GM18502 (cell line): Measurements from ENCODE around the gene SMARCA2.

Source experiments
- ATAC-seq: cut with Tn5 transposase; IDR thresholded peaks from one replicate; pipeline ENCODE4 v1.9.1; 2021; ENCODE audit warnings: mild to moderate bottlenecking; ENCODE audit not compliant: unreplicated experiment, poor library complexity

The SMARCA2 gene

DNA sequence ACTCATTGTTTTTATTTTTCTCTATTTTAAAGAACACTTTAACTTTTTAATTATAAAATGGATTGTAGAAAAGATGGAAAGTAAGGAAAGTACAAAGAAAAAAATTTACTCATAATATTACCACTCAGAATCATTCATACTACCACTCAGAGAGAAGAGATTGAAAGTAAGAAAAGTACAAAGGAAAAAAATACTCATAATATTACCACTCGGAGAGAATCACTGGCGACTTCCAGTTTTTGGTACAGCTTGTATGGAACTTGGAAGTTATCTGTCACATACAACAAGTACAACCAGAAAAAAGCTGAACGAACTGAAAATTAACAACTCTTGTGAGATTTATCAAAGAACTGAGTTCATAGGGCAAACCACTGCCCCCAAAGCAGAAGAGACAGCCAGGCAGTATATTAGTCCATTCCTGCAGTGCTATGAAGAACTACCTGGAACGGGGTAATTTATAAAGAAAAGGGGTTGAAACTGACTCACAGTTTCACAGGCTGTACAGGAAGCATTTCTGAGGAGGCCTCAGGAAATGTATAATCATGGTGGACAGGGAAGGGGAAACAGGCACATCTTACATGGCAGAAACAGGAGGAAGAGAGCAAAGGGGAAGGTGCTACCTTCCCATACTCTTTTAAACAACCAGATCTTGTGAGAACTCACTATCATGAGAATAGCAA is 183.9 kb downstream of the SMARCA2 start:
- no peak for ATAC-seq

DNA sequence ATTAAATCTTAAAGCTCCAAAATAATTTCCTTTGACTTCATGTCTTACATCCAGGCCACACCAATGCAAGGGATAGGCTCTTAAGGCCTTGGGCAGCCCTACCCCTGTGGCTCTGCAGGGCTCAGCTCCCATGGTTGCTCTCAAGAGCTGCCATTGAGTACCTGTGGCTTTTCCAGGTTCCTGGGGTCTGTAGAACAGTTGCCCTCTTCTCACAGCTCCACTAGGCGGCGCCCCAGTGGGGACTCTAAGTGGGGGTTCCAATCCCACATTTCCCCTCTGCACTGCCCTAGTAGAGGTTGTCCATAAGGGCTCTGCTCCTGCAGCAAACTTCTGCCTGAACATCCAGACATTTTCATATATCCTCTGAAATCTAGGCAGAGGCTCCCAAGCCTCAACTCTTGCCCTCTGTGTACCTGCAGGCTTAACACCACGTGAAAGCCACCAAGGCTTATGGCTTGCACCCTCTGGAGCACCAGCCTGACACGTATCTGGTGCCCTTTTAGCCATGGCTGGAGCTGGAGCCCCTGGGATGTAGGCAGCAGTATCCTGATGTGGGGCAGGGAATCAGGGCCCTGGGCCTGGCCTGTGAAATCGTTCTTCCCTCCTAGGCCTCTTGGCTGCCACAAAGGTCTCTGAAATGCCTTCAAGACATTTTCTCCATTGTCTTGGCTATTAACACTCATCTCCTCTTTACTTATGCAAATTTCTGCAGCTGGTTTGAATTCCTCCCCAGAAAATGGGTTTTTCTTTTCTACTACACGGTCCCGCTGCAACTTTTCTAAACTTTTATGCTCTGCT is 185.1 kb downstream of the SMARCA2 start:
- ATAC-seq: no peak

- ATAC-seq: no peak
Measured at GRCh38 chr9:2208465-2208864, 193.3 kb downstream of the SMARCA2 start.

GRCh38 chr9:2208991-2209390 is 193.8 kb downstream of the SMARCA2 start:
- peak; percentile 36 for ATAC-seq

DNA sequence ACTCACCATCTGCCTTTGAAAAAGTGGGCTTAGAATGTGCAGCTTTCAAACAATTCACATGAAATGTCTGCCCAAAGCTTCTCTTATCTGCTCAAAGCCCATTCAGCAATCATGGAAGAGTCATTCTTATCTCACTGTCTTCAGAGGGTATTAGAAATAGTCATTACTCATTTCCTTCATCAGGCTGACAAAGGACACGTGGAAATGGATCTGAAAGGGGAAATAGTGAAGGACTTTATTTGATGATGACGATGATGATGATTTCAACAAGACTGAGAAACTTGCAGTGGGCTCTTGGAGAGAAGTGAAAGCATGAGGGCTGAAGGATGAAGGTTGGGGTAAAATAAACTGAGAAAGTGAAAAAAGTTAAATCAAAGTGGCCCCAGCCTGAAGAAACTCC is 194.3 kb downstream of the SMARCA2 start:
- peak; percentile 73 for ATAC-seq

DNA sequence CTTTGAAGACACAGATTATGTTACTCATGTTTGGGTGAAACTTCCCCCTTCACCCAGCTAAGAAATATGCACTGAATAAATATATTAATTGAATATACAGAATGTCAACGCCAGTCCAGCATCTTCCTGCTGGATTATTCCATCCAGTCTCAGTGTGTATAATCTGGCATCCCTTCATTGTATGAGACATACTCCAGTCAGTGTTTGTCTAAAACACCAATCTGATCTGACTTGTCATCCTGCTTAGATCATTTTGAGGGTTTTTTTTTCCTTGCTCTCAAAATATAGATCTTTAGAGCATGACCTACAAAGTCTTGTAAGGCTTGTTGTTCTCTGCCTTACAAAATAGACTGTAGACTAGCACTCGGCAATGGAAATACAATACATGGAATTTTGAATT is 195.1 kb downstream of the SMARCA2 start:
- ATAC-seq: no peak

- ATAC-seq: no peak
Measured at GRCh38 chr9:2213830-2214468, 198.8 kb downstream of the SMARCA2 start.

DNA sequence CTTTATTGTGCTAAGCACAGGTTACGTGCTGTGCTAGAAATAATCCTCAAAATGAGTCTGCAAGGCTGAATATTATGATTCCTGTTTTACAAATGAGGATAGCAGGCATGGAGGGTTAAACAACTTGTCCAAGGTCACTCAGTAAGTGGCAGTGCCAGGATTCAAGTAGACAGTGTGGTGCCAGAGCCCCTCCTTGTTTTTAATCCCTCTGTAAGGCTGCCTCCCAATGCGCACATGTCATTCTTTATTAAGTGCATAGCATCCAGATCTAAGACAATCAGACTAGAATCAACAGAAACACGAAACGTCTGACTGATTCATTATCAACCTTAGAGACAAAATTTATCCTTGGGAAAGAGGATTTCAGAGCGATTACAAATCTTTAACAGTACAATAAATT is 199.6 kb downstream of the SMARCA2 start:
- ATAC-seq: no peak

DNA sequence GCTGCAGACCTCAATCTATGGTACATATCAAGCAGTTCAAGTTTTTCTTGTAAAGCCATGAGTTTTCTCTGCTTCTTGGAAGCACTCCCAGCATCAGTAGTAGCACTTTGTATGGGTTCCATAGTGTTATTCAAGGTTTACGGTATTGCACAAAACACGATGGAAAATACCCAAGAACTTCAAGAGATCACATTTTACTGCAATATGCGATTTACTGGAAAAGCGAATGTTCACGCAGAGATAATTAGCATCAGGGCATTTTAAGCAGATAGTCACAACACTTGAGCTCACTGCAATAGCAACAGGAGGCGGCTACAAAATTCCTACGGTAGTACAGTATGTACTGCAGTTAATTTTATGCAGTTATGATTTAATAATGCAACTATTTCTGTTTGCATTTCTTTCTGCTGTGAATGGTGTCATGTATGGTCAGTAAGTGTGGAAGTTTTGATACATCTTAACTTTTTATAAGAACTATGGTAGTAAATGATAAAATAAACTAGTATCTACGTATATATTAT is 200.8 kb downstream of the SMARCA2 start:
- no peak for ATAC-seq

GRCh38 chr9:2216591-2216990 is 201.4 kb downstream of the SMARCA2 start:
- ATAC-seq: no peak

GRCh38 chr9:2217540-2217939 is 202.4 kb downstream of the SMARCA2 start:
- no peak for ATAC-seq

DNA sequence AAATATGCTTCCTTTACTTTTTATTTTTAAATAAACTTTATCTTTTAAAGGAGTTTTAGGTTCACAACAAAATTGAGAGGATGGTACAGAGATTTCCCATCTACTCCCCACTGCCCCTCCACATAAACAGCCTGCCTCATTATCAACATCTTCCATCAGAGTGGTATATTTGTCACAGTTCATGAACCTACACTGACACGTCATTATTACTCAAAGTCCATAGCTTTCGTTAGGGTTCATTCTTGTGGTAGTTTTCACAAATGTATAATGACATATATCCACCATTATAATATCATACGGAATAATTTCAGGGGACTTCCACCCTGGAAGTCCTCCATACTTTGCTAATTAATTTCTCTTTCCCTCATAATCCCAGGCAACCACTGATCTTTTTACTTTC is 204.9 kb downstream of the SMARCA2 start:
- no peak for ATAC-seq

DNA sequence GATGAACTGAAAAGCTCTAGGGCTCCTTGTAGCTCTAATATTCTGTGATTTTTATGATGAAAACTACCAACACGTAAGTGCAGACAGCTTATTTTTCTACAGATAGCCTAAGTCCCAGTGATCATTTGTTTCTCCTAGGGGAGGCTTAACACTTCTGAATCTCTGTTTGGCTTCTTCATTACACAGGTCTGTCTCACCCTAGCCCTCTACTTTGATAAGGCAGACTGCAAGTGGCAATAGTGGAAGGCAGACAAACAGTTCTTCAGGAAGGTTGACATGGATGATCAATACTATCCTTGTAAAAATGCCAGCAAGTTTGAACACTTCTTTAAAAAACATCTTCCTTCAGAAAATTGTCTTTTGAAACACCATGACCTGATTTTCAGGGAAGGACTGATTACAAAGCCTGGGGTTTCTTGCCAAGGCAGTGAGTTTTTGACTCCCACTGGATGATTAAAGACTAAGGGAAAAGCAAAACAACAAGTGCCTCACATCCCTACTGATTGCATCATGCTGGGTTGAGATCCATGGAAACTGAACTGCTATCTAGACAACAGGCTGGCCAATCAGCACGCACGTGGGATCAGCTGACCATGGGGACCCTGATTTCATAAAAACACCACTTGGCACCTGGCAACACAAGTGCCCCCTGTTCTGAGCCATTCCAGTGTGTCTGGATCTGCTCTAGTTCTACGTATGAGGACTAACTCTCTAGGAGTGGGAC is 212.2 kb downstream of the SMARCA2 start:
- ATAC-seq: no peak

DNA sequence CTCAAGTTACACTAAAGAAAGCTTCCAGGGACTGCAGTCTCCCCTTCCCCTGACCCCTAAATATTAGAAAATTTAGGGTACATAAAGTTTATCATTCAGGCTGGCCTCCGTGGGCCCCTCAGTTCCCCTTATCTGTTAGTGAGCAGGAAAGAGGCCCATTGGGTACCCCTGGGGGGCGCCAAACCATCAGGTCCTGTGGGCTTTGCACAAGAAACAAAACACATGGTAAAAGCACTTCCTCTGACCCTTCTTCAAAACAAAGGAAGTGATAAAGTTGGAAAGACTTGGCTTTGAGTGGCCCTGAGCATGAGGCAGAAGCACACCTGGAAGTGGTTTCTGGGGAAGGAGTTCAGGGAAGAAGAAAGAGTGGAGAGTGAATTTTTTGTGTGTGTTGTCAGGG is 213.0 kb downstream of the SMARCA2 start:
- no peak for ATAC-seq

DNA sequence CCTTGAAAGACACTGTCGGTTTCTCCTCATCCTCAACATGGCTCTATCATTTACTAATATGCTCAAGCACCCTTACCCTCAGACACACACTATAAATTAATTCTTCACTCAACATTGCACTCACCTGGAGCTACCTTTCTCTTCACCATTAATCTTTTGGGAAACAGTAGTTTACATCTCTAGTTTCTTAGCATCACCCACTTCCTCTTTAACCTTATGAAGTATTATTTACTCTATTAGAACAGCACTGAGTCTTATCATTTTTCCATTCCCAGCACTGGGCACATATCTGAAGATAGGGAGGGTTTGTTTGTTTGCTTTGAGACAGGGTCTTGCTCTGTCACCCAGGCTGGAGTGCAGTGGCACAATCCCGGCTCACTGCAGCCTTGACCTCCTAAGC is 213.5 kb downstream of the SMARCA2 start:
- peak; percentile 15 for ATAC-seq

- ATAC-seq: peak; percentile 78
Measured at GRCh38 chr9:2229109-2229721, 214.1 kb downstream of the SMARCA2 start.

GRCh38 chr9:2230362-2230761 is 215.2 kb downstream of the SMARCA2 start:
- no peak for ATAC-seq

- no peak for ATAC-seq
Measured at GRCh38 chr9:2231101-2231500, 216.0 kb downstream of the SMARCA2 start.

- no peak for ATAC-seq
Measured at GRCh38 chr9:2231829-2232228, 216.7 kb downstream of the SMARCA2 start.

DNA sequence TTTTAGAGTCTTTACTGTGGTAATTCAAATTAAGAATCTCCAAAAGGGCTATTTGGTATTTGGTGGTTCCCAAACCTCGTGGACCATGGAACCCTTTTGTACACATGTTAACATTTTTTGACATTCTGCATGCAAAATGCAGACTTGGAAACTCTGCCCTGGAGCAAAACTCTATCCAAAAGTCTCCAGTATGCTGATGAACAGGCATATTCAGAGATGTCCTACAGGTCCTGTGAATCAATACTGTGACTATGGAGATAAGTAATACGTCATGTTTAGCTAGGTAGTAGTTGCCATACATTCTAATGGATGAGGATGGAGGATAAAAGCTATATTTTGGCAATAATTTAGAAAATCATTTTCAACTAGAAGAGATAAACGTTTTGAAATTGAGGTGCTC is 218.1 kb downstream of the SMARCA2 start:
- no peak for ATAC-seq
